Measurements from ENCODE around the gene PCMT1.

The PCMT1 gene

GRCh38 chr6:149856256-149856994 is 106.9 kb downstream of the PCMT1 start:
- no peak for DNase-seq

- no peak for DNase-seq
Observed at GRCh38 chr6:149857541-149857940, 108.0 kb downstream of the PCMT1 start.

- DNase-seq, result no peak
Observed at GRCh38 chr6:149859368-149859767, 109.8 kb downstream of the PCMT1 start.

GRCh38 chr6:149859938-149860337 is 110.4 kb downstream of the PCMT1 start:
- DNase-seq, result no peak

- no peak for DNase-seq
Observed at GRCh38 chr6:149860513-149860833, 110.9 kb downstream of the PCMT1 start.

Data from right hindlimb (tissue), 1 donor.